HepG2 (cell line): ENCODE results near the gene MAN2A2. TPM values are rescaled to one million over a fixed set of nuclear protein-coding genes. Genes with fewer than 3 reads are reported as not detected.

Experiments
- AGO2 ChIP-seq: fragments of 200-400 bp; formaldehyde crosslinking; optimal IDR thresholded peaks from 2 replicates; pipeline ENCODE3; 2017; ENCODE audit warnings: mild to moderate bottlenecking, low read depth, low read length, moderate library complexity
- CBX1 ChIP-seq: IDR thresholded peaks from one replicate; pipeline ENCODE4 v1.6.1; 2016; ENCODE audit warnings: antibody characterized with exemption, low read depth
- FOXA1 ChIP-seq, 2 experiments: fragments of 450-650 bp in 1 of 2; sonication (generic) in 1 of 2; formaldehyde crosslinking in 1 of 2; IDR thresholded peaks; 2 replicates each; pipeline versions ENCODE4 v1.4.0 to v1.6.1; 2016 to 2020; ENCODE audit warnings: missing genetic modification reagents in 1 of 2
- POLR2AphosphoS5 ChIP-seq: IDR thresholded peaks from 2 replicates; pipeline ENCODE4 v1.6.1; 2012; ENCODE audit warnings: low read depth, low read length
- RARA ChIP-seq: IDR thresholded peaks from 2 replicates; pipeline ENCODE4 v1.6.1; 2016; ENCODE audit warnings: missing genetic modification reagents, missing compliant biosample characterization
- SOX13 ChIP-seq, 3 experiments: fragments of 450-650 bp in 1 of 3; sonication (generic) in 1 of 3; formaldehyde crosslinking in 1 of 3; IDR thresholded peaks in 2 of 3; conservative IDR thresholded peaks in 1 of 3; 2 replicates each; pipeline versions ENCODE4 v1.5.0 to v1.6.1; 2016 to 2020; ENCODE audit warnings: antibody characterized with exemption in 1 of 3, mild to moderate bottlenecking in 1 of 3, missing compliant biosample characterization in 1 of 3, missing genetic modification reagents in 1 of 3, moderate library complexity in 1 of 3
- SP140L ChIP-seq: sonication (generic); formaldehyde crosslinking; IDR thresholded peaks from 2 replicates; pipeline ENCODE4 v1.4.0; 2020; ENCODE audit warnings: missing genetic modification reagents, borderline replicate concordance
- SP2 ChIP-seq: sonication (generic); formaldehyde crosslinking; IDR thresholded peaks from 2 replicates; pipeline ENCODE4 v1.5.1; 2020; ENCODE audit warnings: mild to moderate bottlenecking, missing genetic modification reagents
- SSRP1 ChIP-seq: IDR thresholded peaks from 2 replicates; pipeline ENCODE4 v1.6.1; 2016; ENCODE audit warnings: control low read depth
- THAP11 ChIP-seq: IDR thresholded peaks from 2 replicates; pipeline ENCODE4 v1.6.1; 2016; ENCODE audit warnings: missing biosample characterization, missing genetic modification reagents
- ZNF207 ChIP-seq: fragments of 450-650 bp; IDR thresholded peaks from 2 replicates; pipeline ENCODE4 v1.6.1; 2016; ENCODE audit warnings: antibody characterized with exemption, borderline replicate concordance
- ZNF292 ChIP-seq: sonication (generic); formaldehyde crosslinking; IDR thresholded peaks from 2 replicates; pipeline ENCODE4 v1.8.1; 2022; ENCODE audit warnings: mild to moderate bottlenecking, low read depth, missing genetic modification reagents, borderline replicate concordance
- ZNF350 ChIP-seq: sonication (generic); formaldehyde crosslinking; IDR thresholded peaks from 2 replicates; pipeline ENCODE4 v1.4.0; 2020; ENCODE audit warnings: mild to moderate bottlenecking, low read depth, missing genetic modification reagents, borderline replicate concordance
- ZNF607 ChIP-seq: sonication (generic); formaldehyde crosslinking; IDR thresholded peaks from 2 replicates; pipeline ENCODE4 v1.5.1; 2020; ENCODE audit warnings: missing genetic modification reagents, mild to moderate bottlenecking, borderline replicate concordance
- ZNF761 ChIP-seq: sonication (generic); formaldehyde crosslinking; conservative IDR thresholded peaks from 2 replicates; pipeline ENCODE4 v1.4.0; 2020; ENCODE audit warnings: mild to moderate bottlenecking, missing genetic modification reagents
- polyA plus RNA-seq, 8 experiments: library from polyadenylated mRNA; depleted of rRNA in 3 of 8; stranded (reverse) in 7 of 8; unstranded in 1 of 8; fragments of >200 nt; fragmentation: Illumina TruSeq in 4 of 8; extraction: Trizol in 4 of 8; gene quantifications; 2 replicates each; pipeline versions ENCODE4 v1.2.1 to v1.2.3, GENCODE V29; 2011 to 2016; ENCODE audit warnings: low read depth in 4 of 8, missing spikeins in 1 of 8, mixed read lengths in 1 of 8; ENCODE audit not compliant: insufficient read depth in 1 of 8
- total RNA-seq, 5 experiments: library from RNA; depleted of rRNA; stranded (reverse); fragments of >200 nt; fragmentation: Illumina TruSeq; extraction: Trizol; gene quantifications; 2 replicates each; pipeline ENCODE4 v1.2.3, GENCODE V29; 2016; ENCODE audit warnings: low read depth in 1 of 5
- TF ChIP-seq, protein P1 (sequence below): IDR thresholded peaks from 2 replicates; pipeline ENCODE4 v1.6.1; 2016; ENCODE audit warnings: missing compliant biosample characterization, missing genetic modification reagents, borderline replicate concordance
- TF ChIP-seq, protein P2 (sequence below): sonication (generic); formaldehyde crosslinking; IDR thresholded peaks from 2 replicates; pipeline ENCODE4 v1.4.0; 2020; ENCODE audit warnings: mild to moderate bottlenecking, missing genetic modification reagents
- TF ChIP-seq, protein P3 (sequence below): sonication (generic); formaldehyde crosslinking; IDR thresholded peaks from 2 replicates; pipeline ENCODE4 v1.4.0; 2020; ENCODE audit warnings: missing genetic modification reagents, borderline replicate concordance
- TF ChIP-seq, protein P4 (sequence below): sonication (generic); formaldehyde crosslinking; IDR thresholded peaks from 2 replicates; pipeline ENCODE4 v1.8.0; 2022; ENCODE audit warnings: missing genetic modification reagents, mild to moderate bottlenecking, borderline replicate concordance

The MAN2A2 gene
- total and polyA plus RNA-seq, 2 of the 13 experiments (the other 11 are each of a cell fraction or from before 2014, with no cell fraction given): 17.5 to 51.5 TPM

DNA sequence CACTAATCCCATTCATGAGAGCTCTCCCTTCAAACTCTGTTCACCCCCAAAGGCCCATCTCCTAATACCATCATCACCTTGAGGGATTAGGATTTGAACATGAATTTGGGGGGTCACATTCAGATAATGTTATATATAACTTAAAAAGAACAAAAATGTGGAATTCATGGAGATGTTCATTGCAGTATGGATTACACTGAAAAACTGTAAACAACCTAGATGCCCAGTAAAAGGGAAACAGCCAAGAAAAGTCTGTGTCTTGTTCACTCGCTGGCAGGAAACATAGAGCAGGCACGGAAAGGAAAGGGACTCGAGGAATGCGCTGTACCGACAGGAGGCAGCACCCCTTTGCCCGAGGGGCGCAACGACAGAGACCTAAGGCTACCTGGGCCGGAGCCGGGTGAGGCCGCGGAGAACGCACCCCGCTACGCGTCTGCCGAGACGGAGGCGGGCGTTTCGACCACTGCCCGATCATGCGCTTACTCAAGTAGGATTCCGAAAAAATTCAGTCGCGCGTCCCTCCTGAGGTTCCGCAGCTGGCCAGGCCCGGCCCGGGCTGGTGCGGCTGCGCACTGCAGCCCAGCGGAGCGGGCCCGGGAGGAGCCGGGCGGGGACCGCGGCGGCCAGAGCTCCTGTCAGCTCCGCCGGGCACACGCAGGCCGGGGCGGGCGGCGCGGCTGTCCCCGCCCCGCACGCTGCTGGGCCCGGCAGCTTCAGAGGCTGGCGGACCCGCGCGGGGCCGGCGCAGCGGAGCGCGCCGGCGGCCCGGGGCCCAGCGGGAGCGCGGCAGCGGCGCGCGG, 862 bp upstream of the MAN2A2 start (continued):
- TF ChIP-seq, protein P1, sequence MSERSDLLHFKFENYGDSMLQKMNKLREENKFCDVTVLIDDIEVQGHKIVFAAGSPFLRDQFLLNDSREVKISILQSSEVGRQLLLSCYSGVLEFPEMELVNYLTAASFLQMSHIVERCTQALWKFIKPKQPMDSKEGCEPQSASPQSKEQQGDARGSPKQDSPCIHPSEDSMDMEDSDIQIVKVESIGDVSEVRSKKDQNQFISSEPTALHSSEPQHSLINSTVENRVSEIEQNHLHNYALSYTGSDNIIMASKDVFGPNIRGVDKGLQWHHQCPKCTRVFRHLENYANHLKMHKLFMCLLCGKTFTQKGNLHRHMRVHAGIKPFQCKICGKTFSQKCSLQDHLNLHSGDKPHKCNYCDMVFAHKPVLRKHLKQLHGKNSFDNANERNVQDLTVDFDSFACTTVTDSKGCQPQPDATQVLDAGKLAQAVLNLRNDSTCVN (CRISPR knock-in tag): 0 out of 2 replicates have a peak, but pooled peaks have one; percentile 34
- TF ChIP-seq ZNF607 (CRISPR knock-in tag): 0 out of 2 replicates have a peak, but pooled peaks have one; percentile 20
- peak; percentile 23; the same call in 1 of the 2 replicates for TF ChIP-seq SP2 (CRISPR knock-in tag)
- 0 out of 2 replicates have a peak, but pooled peaks have one; percentile 23 for TF ChIP-seq RARA
- no peak for TF ChIP-seq SSRP1
- no peak for TF ChIP-seq SP140L (CRISPR knock-in tag)
- 0 out of 2 replicates have a peak, but pooled peaks have one; percentile 32 for TF ChIP-seq ZNF350 (CRISPR knock-in tag)
- TF ChIP-seq THAP11 (CRISPR knock-in tag): no peak
- 0 out of 2 replicates have a peak, but pooled peaks have one; percentile 38 for TF ChIP-seq ZNF292 (CRISPR knock-in tag)
- no peak for TF ChIP-seq SOX13 (IDR thresholded peaks at IDR 0.05)
- 0 out of 4 replicates have a peak, but pooled peaks of 1 of the 2 experiments have one; percentile 26 for TF ChIP-seq SOX13 (CRISPR knock-in tag; conservative IDR thresholded peaks at IDR 0.05 in 1 of 2, IDR thresholded peaks at IDR 0.05 in 1 of 2)
- TF ChIP-seq POLR2AphosphoS5: 0 out of 2 replicates have a peak, but pooled peaks have one; percentile 23
- no peak for TF ChIP-seq ZNF761 (CRISPR knock-in tag)
- TF ChIP-seq, protein P2, sequence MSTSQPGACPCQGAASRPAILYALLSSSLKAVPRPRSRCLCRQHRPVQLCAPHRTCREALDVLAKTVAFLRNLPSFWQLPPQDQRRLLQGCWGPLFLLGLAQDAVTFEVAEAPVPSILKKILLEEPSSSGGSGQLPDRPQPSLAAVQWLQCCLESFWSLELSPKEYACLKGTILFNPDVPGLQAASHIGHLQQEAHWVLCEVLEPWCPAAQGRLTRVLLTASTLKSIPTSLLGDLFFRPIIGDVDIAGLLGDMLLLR (CRISPR knock-in tag): no peak
- TF ChIP-seq, protein P3, sequence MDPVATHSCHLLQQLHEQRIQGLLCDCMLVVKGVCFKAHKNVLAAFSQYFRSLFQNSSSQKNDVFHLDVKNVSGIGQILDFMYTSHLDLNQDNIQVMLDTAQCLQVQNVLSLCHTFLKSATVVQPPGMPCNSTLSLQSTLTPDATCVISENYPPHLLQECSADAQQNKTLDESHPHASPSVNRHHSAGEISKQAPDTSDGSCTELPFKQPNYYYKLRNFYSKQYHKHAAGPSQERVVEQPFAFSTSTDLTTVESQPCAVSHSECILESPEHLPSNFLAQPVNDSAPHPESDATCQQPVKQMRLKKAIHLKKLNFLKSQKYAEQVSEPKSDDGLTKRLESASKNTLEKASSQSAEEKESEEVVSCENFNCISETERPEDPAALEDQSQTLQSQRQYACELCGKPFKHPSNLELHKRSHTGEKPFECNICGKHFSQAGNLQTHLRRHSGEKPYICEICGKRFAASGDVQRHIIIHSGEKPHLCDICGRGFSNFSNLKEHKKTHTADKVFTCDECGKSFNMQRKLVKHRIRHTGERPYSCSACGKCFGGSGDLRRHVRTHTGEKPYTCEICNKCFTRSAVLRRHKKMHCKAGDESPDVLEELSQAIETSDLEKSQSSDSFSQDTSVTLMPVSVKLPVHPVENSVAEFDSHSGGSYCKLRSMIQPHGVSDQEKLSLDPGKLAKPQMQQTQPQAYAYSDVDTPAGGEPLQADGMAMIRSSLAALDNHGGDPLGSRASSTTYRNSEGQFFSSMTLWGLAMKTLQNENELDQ: peak; percentile 85; the same call in 1 of the 2 replicates
- TF ChIP-seq FOXA1 (IDR thresholded peaks at IDR 0.05): no peak
- TF ChIP-seq FOXA1 (CRISPR knock-in tag; IDR thresholded peaks at IDR 0.05): 0 out of 2 replicates have a peak, but pooled peaks have one; percentile 18
- TF ChIP-seq CBX1: peak; percentile 48
- TF ChIP-seq, protein P4, sequence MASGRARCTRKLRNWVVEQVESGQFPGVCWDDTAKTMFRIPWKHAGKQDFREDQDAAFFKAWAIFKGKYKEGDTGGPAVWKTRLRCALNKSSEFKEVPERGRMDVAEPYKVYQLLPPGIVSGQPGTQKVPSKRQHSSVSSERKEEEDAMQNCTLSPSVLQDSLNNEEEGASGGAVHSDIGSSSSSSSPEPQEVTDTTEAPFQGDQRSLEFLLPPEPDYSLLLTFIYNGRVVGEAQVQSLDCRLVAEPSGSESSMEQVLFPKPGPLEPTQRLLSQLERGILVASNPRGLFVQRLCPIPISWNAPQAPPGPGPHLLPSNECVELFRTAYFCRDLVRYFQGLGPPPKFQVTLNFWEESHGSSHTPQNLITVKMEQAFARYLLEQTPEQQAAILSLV (CRISPR knock-in tag): no peak; the same call in 1 of the 2 replicates
- TF ChIP-seq AGO2: no peak
- no peak for TF ChIP-seq ZNF207
